NB4 (cell line): ENCODE data around the gene SLC6A19.

ENCODE experiments used
- MAX ChIP-seq: IDR thresholded peaks from 2 replicates; pipeline ENCODE4 v1.6.1; 2011; ENCODE audit warnings: low read depth, low read length
- MYC ChIP-seq: IDR thresholded peaks from 2 replicates; pipeline ENCODE4 v1.6.1; 2011; ENCODE audit warnings: low read depth, low read length
- POLR2A ChIP-seq: IDR thresholded peaks from 2 replicates; pipeline ENCODE4 v1.6.1; 2011; ENCODE audit warnings: mild to moderate bottlenecking; ENCODE audit not compliant: insufficient read length; ENCODE audit errors: extremely low read depth
- TF ChIP-seq, protein P1 (sequence below): IDR thresholded peaks from one replicate; pipeline ENCODE4 v1.5.1; 2012; ENCODE audit warnings: low read depth, low read length

- TF ChIP-seq, protein P1, sequence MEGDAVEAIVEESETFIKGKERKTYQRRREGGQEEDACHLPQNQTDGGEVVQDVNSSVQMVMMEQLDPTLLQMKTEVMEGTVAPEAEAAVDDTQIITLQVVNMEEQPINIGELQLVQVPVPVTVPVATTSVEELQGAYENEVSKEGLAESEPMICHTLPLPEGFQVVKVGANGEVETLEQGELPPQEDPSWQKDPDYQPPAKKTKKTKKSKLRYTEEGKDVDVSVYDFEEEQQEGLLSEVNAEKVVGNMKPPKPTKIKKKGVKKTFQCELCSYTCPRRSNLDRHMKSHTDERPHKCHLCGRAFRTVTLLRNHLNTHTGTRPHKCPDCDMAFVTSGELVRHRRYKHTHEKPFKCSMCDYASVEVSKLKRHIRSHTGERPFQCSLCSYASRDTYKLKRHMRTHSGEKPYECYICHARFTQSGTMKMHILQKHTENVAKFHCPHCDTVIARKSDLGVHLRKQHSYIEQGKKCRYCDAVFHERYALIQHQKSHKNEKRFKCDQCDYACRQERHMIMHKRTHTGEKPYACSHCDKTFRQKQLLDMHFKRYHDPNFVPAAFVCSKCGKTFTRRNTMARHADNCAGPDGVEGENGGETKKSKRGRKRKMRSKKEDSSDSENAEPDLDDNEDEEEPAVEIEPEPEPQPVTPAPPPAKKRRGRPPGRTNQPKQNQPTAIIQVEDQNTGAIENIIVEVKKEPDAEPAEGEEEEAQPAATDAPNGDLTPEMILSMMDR: no peak
- no peak for TF ChIP-seq POLR2A
- TF ChIP-seq MAX: no peak
- TF ChIP-seq MYC: no peak
Measured at GRCh38 chr5:1222621-1223277, 21.4 kb downstream of the SLC6A19 start.
